Spleen (tissue), 7 donors: ENCODE measurements around the gene ATP13A5.

Experiments
- POLR2A ChIP-seq, 3 donors: fragments of 450-650 bp; IDR thresholded peaks; one replicate each; pipeline ENCODE4 v1.5.1; 2017; ENCODE audit warnings: antibody characterized with exemption in 3 of 3, mild to moderate bottlenecking in 1 of 3
- POLR2AphosphoS5 ChIP-seq, 3 donors: sonication (generic); formaldehyde crosslinking; IDR thresholded peaks; one replicate each; pipeline ENCODE4 v1.5.1; 2017; ENCODE audit warnings: antibody characterized with exemption in 3 of 3
- TF ChIP-seq, protein P1 (sequence below), 11 experiments: fragments of 200-600 bp in 7 of 11; fragments of 450-650 bp in 4 of 11; sonication (generic) in 4 of 11; IDR thresholded peaks in 8 of 11; conservative IDR thresholded peaks in 3 of 11; 1 replicate in 7 of 11; 2 replicates in 4 of 11; pipeline versions ENCODE4 v1.4.0 to v1.8.0; 2016 to 2021; ENCODE audit warnings: antibody characterized with exemption in 11 of 11, inconsistent platforms in 4 of 11, mild to moderate bottlenecking in 1 of 11
- donor health status: DM: no; HTN: no; CAD: no; lungs with moderate emphysema.
- donor health status: DM: no; HTN: no; CAD: no.
- donor health status: DM: no; HTN: no; CAD: no.

GRCh38 chr3:193240850-193241706, 137.5 kb downstream of the ATP13A5 start, which contains the start of gene PLAAT1:
- TF ChIP-seq POLR2AphosphoS5 (IDR thresholded peaks at IDR 0.05): peak in 2 of 3 donors; percentile 45 to 54
- TF ChIP-seq, protein P1, sequence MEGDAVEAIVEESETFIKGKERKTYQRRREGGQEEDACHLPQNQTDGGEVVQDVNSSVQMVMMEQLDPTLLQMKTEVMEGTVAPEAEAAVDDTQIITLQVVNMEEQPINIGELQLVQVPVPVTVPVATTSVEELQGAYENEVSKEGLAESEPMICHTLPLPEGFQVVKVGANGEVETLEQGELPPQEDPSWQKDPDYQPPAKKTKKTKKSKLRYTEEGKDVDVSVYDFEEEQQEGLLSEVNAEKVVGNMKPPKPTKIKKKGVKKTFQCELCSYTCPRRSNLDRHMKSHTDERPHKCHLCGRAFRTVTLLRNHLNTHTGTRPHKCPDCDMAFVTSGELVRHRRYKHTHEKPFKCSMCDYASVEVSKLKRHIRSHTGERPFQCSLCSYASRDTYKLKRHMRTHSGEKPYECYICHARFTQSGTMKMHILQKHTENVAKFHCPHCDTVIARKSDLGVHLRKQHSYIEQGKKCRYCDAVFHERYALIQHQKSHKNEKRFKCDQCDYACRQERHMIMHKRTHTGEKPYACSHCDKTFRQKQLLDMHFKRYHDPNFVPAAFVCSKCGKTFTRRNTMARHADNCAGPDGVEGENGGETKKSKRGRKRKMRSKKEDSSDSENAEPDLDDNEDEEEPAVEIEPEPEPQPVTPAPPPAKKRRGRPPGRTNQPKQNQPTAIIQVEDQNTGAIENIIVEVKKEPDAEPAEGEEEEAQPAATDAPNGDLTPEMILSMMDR (IDR thresholded peaks at IDR 0.05 in 8 of 11, conservative IDR thresholded peaks at IDR 0.05 in 3 of 11): no peak
- no peak for TF ChIP-seq POLR2A (IDR thresholded peaks at IDR 0.05)
